HL-60 (cell line): ENCODE measurements around the gene ATP7A.

Source experiments
- DNase-seq, 2 experiments: peaks; one replicate each; pipeline ENCODE4 v3.0.0-alpha.2; 2010 to 2020; ENCODE audit warnings: low read depth in 1 of 2, low spot score in 1 of 2
- H3K27ac ChIP-seq: fragments of 250-450 bp; sonication (Bioruptor Pico); replicated peaks from 2 replicates; pipeline ENCODE4 v1.5.1; 2020; ENCODE audit warnings: mild to moderate bottlenecking, moderate library complexity
- H3K27me3 ChIP-seq: fragments of 250-450 bp; sonication (Bioruptor Pico); 2 replicates; pipeline ENCODE4 v1.5.1; 2021; ENCODE audit warnings: mild to moderate bottlenecking, moderate library complexity; ENCODE audit not compliant: insufficient read depth, poor library complexity, severe bottlenecking
- H3K4me3 ChIP-seq: replicated peaks from 2 replicates; pipeline ENCODE4 v1.5.1; 2011; ENCODE audit warnings: mild to moderate bottlenecking, control low read depth, low read length; ENCODE audit not compliant: insufficient read depth
- GABPA ChIP-seq: IDR thresholded peaks from 2 replicates; pipeline ENCODE4 v1.6.1; 2012; ENCODE audit warnings: low read depth
- POLR2AphosphoS5 ChIP-seq: IDR thresholded peaks from 2 replicates; pipeline ENCODE4 v1.6.1; 2012; ENCODE audit warnings: low read depth
- SPI1 ChIP-seq: IDR thresholded peaks from 2 replicates; pipeline ENCODE4 v1.6.1; 2012; ENCODE audit warnings: low read depth, mild to moderate bottlenecking, borderline replicate concordance
- TF ChIP-seq, protein P1 (sequence below): IDR thresholded peaks from 2 replicates; pipeline ENCODE4 v1.6.1; 2012; ENCODE audit warnings: low read depth; ENCODE audit not compliant: insufficient replicate concordance
- TF ChIP-seq, protein P2 (sequence below): IDR thresholded peaks from one replicate; pipeline ENCODE4 v1.5.1; 2011; ENCODE audit warnings: low read length, control low read depth, inconsistent platforms; ENCODE audit not compliant: insufficient read depth

ATP7A gene

DNA sequence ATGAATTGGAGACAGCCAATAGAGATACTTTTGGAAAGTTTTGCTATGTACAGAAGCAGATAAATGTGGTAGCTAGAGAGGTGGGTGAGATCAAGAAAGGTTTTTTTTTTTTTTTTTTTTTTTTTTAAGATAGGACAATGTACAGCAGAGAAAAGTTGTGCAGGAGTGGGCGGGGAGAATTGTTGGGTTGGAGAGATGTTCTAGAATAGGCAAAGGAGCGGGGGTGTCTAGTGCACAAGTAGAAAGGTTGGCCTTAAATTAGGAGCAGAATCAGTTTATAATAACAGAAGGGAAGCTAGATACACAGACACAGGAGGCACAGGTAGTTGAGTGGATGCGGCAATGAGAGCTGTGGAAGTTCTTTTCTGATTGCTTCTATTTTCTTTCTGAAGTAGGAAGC is 127.4 kb downstream of the ATP7A start:
- H3K27ac ChIP-seq = no peak overlapping the region
- TF ChIP-seq GABPA = no peak
- no peak for TF ChIP-seq POLR2AphosphoS5
- TF ChIP-seq SPI1 = no peak
- TF ChIP-seq, protein P1, sequence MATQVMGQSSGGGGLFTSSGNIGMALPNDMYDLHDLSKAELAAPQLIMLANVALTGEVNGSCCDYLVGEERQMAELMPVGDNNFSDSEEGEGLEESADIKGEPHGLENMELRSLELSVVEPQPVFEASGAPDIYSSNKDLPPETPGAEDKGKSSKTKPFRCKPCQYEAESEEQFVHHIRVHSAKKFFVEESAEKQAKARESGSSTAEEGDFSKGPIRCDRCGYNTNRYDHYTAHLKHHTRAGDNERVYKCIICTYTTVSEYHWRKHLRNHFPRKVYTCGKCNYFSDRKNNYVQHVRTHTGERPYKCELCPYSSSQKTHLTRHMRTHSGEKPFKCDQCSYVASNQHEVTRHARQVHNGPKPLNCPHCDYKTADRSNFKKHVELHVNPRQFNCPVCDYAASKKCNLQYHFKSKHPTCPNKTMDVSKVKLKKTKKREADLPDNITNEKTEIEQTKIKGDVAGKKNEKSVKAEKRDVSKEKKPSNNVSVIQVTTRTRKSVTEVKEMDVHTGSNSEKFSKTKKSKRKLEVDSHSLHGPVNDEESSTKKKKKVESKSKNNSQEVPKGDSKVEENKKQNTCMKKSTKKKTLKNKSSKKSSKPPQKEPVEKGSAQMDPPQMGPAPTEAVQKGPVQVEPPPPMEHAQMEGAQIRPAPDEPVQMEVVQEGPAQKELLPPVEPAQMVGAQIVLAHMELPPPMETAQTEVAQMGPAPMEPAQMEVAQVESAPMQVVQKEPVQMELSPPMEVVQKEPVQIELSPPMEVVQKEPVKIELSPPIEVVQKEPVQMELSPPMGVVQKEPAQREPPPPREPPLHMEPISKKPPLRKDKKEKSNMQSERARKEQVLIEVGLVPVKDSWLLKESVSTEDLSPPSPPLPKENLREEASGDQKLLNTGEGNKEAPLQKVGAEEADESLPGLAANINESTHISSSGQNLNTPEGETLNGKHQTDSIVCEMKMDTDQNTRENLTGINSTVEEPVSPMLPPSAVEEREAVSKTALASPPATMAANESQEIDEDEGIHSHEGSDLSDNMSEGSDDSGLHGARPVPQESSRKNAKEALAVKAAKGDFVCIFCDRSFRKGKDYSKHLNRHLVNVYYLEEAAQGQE = no peak
- TF ChIP-seq, protein P2, sequence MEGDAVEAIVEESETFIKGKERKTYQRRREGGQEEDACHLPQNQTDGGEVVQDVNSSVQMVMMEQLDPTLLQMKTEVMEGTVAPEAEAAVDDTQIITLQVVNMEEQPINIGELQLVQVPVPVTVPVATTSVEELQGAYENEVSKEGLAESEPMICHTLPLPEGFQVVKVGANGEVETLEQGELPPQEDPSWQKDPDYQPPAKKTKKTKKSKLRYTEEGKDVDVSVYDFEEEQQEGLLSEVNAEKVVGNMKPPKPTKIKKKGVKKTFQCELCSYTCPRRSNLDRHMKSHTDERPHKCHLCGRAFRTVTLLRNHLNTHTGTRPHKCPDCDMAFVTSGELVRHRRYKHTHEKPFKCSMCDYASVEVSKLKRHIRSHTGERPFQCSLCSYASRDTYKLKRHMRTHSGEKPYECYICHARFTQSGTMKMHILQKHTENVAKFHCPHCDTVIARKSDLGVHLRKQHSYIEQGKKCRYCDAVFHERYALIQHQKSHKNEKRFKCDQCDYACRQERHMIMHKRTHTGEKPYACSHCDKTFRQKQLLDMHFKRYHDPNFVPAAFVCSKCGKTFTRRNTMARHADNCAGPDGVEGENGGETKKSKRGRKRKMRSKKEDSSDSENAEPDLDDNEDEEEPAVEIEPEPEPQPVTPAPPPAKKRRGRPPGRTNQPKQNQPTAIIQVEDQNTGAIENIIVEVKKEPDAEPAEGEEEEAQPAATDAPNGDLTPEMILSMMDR = no peak
- DNase-seq = no peak
- no peaks in the 10 kb centered on the region for H3K27me3 ChIP-seq
- H3K4me3 ChIP-seq = no peak overlapping the region

DNA sequence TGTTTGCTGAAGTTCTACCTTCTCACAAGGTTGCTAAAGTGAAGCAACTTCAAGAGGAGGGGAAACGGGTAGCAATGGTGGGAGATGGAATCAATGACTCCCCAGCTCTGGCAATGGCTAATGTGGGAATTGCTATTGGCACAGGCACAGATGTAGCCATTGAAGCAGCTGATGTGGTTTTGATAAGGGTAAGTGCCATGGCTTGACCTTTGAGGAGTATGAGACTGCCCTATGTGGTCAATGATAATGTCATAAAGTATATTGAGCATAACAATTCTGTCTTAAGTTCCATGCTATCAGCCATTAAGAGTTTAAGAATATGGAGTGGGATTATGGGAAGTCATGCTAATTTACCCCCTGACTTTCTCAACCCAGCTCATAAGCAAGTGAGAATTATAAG is 132.1 kb downstream of the ATP7A start:
- H3K27ac ChIP-seq = no peak overlapping the region
- no peak overlapping the region for H3K4me3 ChIP-seq
- no peaks in the 10 kb centered on the region for H3K27me3 ChIP-seq
- DNase-seq = no peak
- TF ChIP-seq POLR2AphosphoS5 = no peak
- TF ChIP-seq GABPA = no peak
- no peak for TF ChIP-seq SPI1
- TF ChIP-seq, protein P2 = no peak
- TF ChIP-seq, protein P1 = no peak

DNA sequence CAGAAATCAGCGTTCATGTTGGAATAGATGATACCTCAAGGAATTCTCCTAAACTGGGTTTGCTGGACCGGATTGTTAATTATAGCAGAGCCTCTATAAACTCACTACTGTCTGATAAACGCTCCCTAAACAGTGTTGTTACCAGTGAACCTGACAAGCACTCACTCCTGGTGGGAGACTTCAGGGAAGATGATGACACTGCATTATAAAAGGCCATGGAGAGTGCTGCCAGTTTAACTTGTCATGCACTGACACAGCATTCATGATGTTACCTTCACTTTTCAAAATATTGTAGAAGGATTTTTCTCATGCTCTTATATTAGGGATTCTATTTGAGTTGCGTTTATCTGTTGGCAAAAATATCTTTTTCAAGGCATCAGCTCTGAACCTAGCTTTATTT is 135.9 kb downstream of the ATP7A start:
- Histone ChIP-seq H3K4me3 (no peak overlapping the region), H3K27me3 (no peaks in the 10 kb centered on the region), H3K27ac (no peak overlapping the region)
- no peak for DNase-seq
- TF ChIP-seq, protein P2 = no peak
- TF ChIP-seq, protein P1 = no peak
- TF ChIP-seq SPI1 (no peak), POLR2AphosphoS5 (no peak), GABPA (no peak)
